ENCODE measurements around the gene ACOX3. TPM values are rescaled to one million over a fixed set of nuclear protein-coding genes. Genes with fewer than 3 reads are reported as not detected.
"Not testable (repeated sequence)": the region's sequence is repeated elsewhere in the genome, so short reads cannot be mapped to it uniquely, and the experiment has no call there.

ACOX3 gene
- total and polyA plus RNA-seq, 4 donors = 11.4 to 24.6 (median 13.6) TPM

GRCh38 chr4:8387194-8387593, 53.3 kb downstream of the ACOX3 start:
- Histone ChIP-seq H3K36me3 (ENCODE audit: control insufficient read depth in 4 of 4, insufficient read depth in 3 of 4, low read depth in 1 of 4, low read length in 3 of 4) (peaks cover 0 to 41% (median 6%) of the 10 kb centered on the region in 4 donors), H3K9ac (ENCODE audit: low read depth in 1 of 2, low read length in 2 of 2) (no peak overlapping the region), H3K27ac (ENCODE audit: low read depth in 1 of 2, low read length in 2 of 2) (no peak overlapping the region), H3K4me1 (ENCODE audit: control insufficient read depth in 4 of 4, insufficient read depth in 4 of 4, low read length in 3 of 4) (no peaks in the 10 kb centered on the region), H3K9me3 (ENCODE audit: control insufficient read depth in 4 of 4, low read length in 3 of 4) (no peaks in the 10 kb centered on the region), H3K4me3 (ENCODE audit: low read depth in 1 of 3, low read length in 3 of 3) (no peak overlapping the region), H3K27me3 (ENCODE audit: control insufficient read depth in 4 of 4, insufficient read depth in 4 of 4, low read length in 3 of 4) (no peaks in the 10 kb centered on the region)
- TF ChIP-seq TAF1 (conservative IDR thresholded peaks at IDR 0.05) (no peak), RXRA (IDR thresholded peaks at IDR 0.05) (no peak), ATF3 (IDR thresholded peaks at IDR 0.05) (no peak), NR2F2 (IDR thresholded peaks at IDR 0.05) (no peak), REST (IDR thresholded peaks at IDR 0.05) (no peak), FOXA1 (IDR thresholded peaks at IDR 0.05) (no peak), HNF4A (conservative IDR thresholded peaks at IDR 0.05) (no peak), FOXA2 (IDR thresholded peaks at IDR 0.05) (no peak)
- WGBS = 97% methylated on average over 22 of the region's 22 CpGs
- DNase-seq (ENCODE audit: low spot score) = no peak

GRCh38 chr4:8386731-8387130, 53.8 kb downstream of the ACOX3 start:
- Histone ChIP-seq H3K9me3 (ENCODE audit: control insufficient read depth in 4 of 4, low read length in 3 of 4) (no peaks in the 10 kb centered on the region), H3K27ac (ENCODE audit: low read depth in 1 of 2, low read length in 2 of 2) (no peak overlapping the region), H3K4me3 (ENCODE audit: low read depth in 1 of 3, low read length in 3 of 3) (no peak overlapping the region), H3K4me1 (ENCODE audit: control insufficient read depth in 4 of 4, insufficient read depth in 4 of 4, low read length in 3 of 4) (no peaks in the 10 kb centered on the region), H3K36me3 (ENCODE audit: control insufficient read depth in 4 of 4, insufficient read depth in 3 of 4, low read depth in 1 of 4, low read length in 3 of 4) (peaks cover 0 to 37% (median 5%) of the 10 kb centered on the region in 4 donors), H3K9ac (ENCODE audit: low read depth in 1 of 2, low read length in 2 of 2) (no peak overlapping the region), H3K27me3 (ENCODE audit: control insufficient read depth in 4 of 4, insufficient read depth in 4 of 4, low read length in 3 of 4) (no peaks in the 10 kb centered on the region)
- WGBS = 95% methylated on average over 24 of the region's 24 CpGs
- no peak for DNase-seq (ENCODE audit: low spot score)
- TF ChIP-seq GABPA (IDR thresholded peaks at IDR 0.05 in 1 of 2, conservative IDR thresholded peaks at IDR 0.05 in 1 of 2) = no peak
- no peak for TF ChIP-seq REST (IDR thresholded peaks at IDR 0.05)
- TF ChIP-seq ZBTB33 (IDR thresholded peaks at IDR 0.05) = no peak
- no peak for TF ChIP-seq YY1 (IDR thresholded peaks at IDR 0.05)

GRCh38 chr4:8386131-8386530, 54.4 kb downstream of the ACOX3 start:
- DNase-seq (ENCODE audit: low spot score); H3K4me1 ChIP-seq (ENCODE audit: control insufficient read depth in 4 of 4, insufficient read depth in 4 of 4, low read length in 3 of 4); H3K9ac ChIP-seq (ENCODE audit: low read depth in 1 of 2, low read length in 2 of 2); H3K9me3 ChIP-seq (ENCODE audit: control insufficient read depth in 4 of 4, low read length in 3 of 4); H3K4me3 ChIP-seq (ENCODE audit: low read depth in 1 of 3, low read length in 3 of 3); H3K27ac ChIP-seq (ENCODE audit: low read depth in 1 of 2, low read length in 2 of 2); H3K27me3 ChIP-seq (ENCODE audit: control insufficient read depth in 4 of 4, insufficient read depth in 4 of 4, low read length in 3 of 4): not testable (repeated sequence)
- peaks cover 0 to 38% (median 5%) of the 10 kb centered on the region in 4 donors for H3K36me3 ChIP-seq (ENCODE audit: control insufficient read depth in 4 of 4, insufficient read depth in 3 of 4, low read depth in 1 of 4, low read length in 3 of 4)
- WGBS = 96% methylated on average over 13 of the region's 13 CpGs

Data from liver (tissue), 9 donors.